ENCODE results near the gene SALL4. TPM values are rescaled to one million over a fixed set of nuclear protein-coding genes. Genes with fewer than 3 reads are reported as not detected.

The SALL4 gene
- total and polyA plus RNA-seq, 9 of the 15 experiments (the other 6 are each of a cell fraction or from before 2014, with no cell fraction given): 0.03 to 0.07 TPM; not detected in 7

DNA sequence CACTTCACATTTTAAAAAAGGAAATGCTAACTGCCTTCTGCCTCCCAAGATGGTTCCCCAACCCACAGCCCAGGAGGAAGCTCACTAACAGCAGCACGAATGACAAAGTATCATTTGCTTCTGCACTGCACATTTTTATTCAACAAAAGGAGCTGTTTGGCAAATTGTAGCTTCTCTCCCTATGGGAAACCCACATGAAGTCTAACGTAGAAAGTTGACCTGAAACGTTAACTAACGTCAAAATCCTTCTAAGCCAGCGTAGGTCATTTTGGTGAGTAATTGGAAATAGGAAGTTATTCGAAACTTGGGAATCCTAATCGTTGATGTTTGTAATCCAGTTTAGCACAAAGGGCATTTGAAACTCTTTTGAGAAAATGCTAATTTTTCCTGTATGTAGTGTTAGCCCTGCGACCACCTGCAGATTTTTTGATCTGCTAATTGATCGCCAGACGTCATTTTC is 2.9 kb downstream of the SALL4 start:
- Histone ChIP-seq H3K4me1 (replicated peaks in 1 of 2; ENCODE audit: control insufficient read depth in 2 of 2, insufficient read depth in 2 of 2, low read length in 2 of 2) (peaks cover 0 to 4% of the 10 kb centered on the region in 2 experiments; a peak in 2 of 5 replicates), H3K36me3 (ENCODE audit: control insufficient read depth, insufficient read depth, low read length) (no peaks in the 10 kb centered on the region), H3K27me3 (ENCODE audit: control insufficient read depth in 2 of 2, insufficient read depth in 2 of 2, low read length in 2 of 2) (peaks cover 2 to 4% of the 10 kb centered on the region in 2 experiments; a peak in 1 of 5 replicates), H3K9me3 (replicated peaks; ENCODE audit: control insufficient read depth, insufficient read depth, low read depth, low read length) (no peaks in the 10 kb centered on the region), H2AFZ (ENCODE audit: low read depth, low read length) (no peak overlapping the region), H3K4me2 (ENCODE audit: insufficient read depth, low read length) (no peak overlapping the region), H3K4me3 (no peak overlapping the region), H4K20me1 (replicated peaks; ENCODE audit: control insufficient read depth, insufficient read depth, low read length) (no peaks in the 10 kb centered on the region), H3K9ac (ENCODE audit: insufficient read depth in 1 of 2, low read depth in 2 of 2, low read length in 2 of 2) (no peak overlapping the region), H3K79me2 (ENCODE audit: control insufficient read depth, insufficient read depth, low read length) (no peaks in the 10 kb centered on the region), H3K9me1 (ENCODE audit: control insufficient read depth, insufficient read depth, low read length) (no peaks in the 10 kb centered on the region), H3K27ac (ENCODE audit: extremely low read depth, low read depth, low read length) (no peak overlapping the region)
- no peak for FAIRE-seq
- DNase-seq (ENCODE audit: extremely low read depth in 1 of 4, low spot score in 3 of 4): no peak
- ChIA-PET CTCF (ENCODE audit: low intra/inter-chr PET ratio) (no interaction called here), POLR2A (interaction anchor here (0.7 kb wide), 1 partner anchor 316 kb away, joined by 3 read pairs; no protein-coding TSS in a partner anchor)
- intact Hi-C loops (cut with micrococcal nuclease): no loop called here
- WGBS (ENCODE audit: insufficient coverage, low coverage, missing lambda C conversion rate): 4% methylated on average over 10 of the region's 10 CpGs
- BruUV-seq (replicated peaks): no TSS peak
- TF ChIP-seq ZNF3 (CRISPR knock-in tag; IDR thresholded peaks at IDR 0.05) (no peak), POLR2A (conservative IDR thresholded peaks at IDR 0.05) (no peak), FOXJ2 (tag; IDR thresholded peaks at IDR 0.05) (no peak), ZFX (CRISPR knock-in tag; IDR thresholded peaks at IDR 0.05) (no peak)
- TF ChIP-seq, protein P1, sequence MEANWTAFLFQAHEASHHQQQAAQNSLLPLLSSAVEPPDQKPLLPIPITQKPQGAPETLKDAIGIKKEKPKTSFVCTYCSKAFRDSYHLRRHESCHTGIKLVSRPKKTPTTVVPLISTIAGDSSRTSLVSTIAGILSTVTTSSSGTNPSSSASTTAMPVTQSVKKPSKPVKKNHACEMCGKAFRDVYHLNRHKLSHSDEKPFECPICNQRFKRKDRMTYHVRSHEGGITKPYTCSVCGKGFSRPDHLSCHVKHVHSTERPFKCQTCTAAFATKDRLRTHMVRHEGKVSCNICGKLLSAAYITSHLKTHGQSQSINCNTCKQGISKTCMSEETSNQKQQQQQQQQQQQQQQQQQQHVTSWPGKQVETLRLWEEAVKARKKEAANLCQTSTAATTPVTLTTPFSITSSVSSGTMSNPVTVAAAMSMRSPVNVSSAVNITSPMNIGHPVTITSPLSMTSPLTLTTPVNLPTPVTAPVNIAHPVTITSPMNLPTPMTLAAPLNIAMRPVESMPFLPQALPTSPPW (CRISPR knock-in tag; IDR thresholded peaks at IDR 0.05): no peak
- in situ Hi-C loops (cut with MboI): no loop called here
- no peak for ATAC-seq

Data from K562 (cell line).